Measurements from ENCODE around the gene C2orf76.
A peak's percentile ranks its signal among the peaks of the same experiment; 100 is the strongest.
"Not testable (repeated sequence)": the region's sequence is repeated elsewhere in the genome, so short reads cannot be mapped to it uniquely, and the experiment has no call there.

Gene C2orf76

GRCh38 chr2:119366649-119367471 lies at the start of gene C2orf76, which contains the start of gene DBI:
Gene C2orf76, minus strand, starts transcription at chr2:119366834. Its CDS starts 26,875 bp downstream, at chr2:119339959.
Gene DBI, plus strand, starts transcription at chr2:119366977. Its CDS starts 75 bp downstream, at chr2:119367052.
- H3K27me3 ChIP-seq (ENCODE audit: insufficient read depth, insufficient read length), result no peaks in the 10 kb centered on the region
- no peak for TF ChIP-seq YY1 (IDR thresholded peaks at IDR 0.05; ENCODE audit: insufficient read depth, insufficient read length)
- no peak for TF ChIP-seq ZNF274 (IDR thresholded peaks at IDR 0.05; ENCODE audit: low read depth, low read length)
- no peak for TF ChIP-seq SUZ12 (IDR thresholded peaks at IDR 0.05; ENCODE audit: extremely low read depth, insufficient read depth, insufficient read length)
- H3K9ac ChIP-seq (ENCODE audit: insufficient read length, low read depth), result peak within 1 kb of the TSS; percentile 99
- peak within 1 kb of the TSS; percentile 94 for H3K4me3 ChIP-seq (ENCODE audit: insufficient read length, low read depth)
- H3K4me1 ChIP-seq (ENCODE audit: insufficient read depth, insufficient read length), result peaks cover 3% of the 10 kb centered on the region
- H3K36me3 ChIP-seq (ENCODE audit: insufficient read depth, insufficient read length, low read length), result peaks cover 38% of the 10 kb centered on the region
- no peaks in the 10 kb centered on the region for H3K9me3 ChIP-seq (ENCODE audit: insufficient read depth, low read length)
- peak; percentile 95 for DNase-seq (ENCODE audit: low read depth, low spot score)

GRCh38 chr2:119415630-119416029 lies 49.0 kb upstream of the C2orf76 start:
- DNase-seq (ENCODE audit: low read depth, low spot score), result no peak
- Histone ChIP-seq H3K9ac (ENCODE audit: insufficient read length, low read depth) (no peak overlapping the region), H3K4me3 (ENCODE audit: insufficient read length, low read depth) (no peak overlapping the region), H3K4me1 (ENCODE audit: insufficient read depth, insufficient read length) (no peaks in the 10 kb centered on the region), H3K36me3 (ENCODE audit: insufficient read depth, insufficient read length, low read length) (no peaks in the 10 kb centered on the region), H3K27me3 (ENCODE audit: insufficient read depth, insufficient read length) (no peaks in the 10 kb centered on the region), H3K9me3 (ENCODE audit: insufficient read depth, low read length) (peaks cover 18% of the 10 kb centered on the region; the same call in 1 of the 2 replicates)
- TF ChIP-seq YY1 (IDR thresholded peaks at IDR 0.05; ENCODE audit: insufficient read depth, insufficient read length) (no peak), ZNF274 (IDR thresholded peaks at IDR 0.05; ENCODE audit: low read depth, low read length) (no peak), SUZ12 (IDR thresholded peaks at IDR 0.05; ENCODE audit: extremely low read depth, insufficient read depth, insufficient read length) (no peak)

- H3K27me3 ChIP-seq (ENCODE audit: insufficient read depth, insufficient read length), result no peaks in the 10 kb centered on the region
- H3K9ac ChIP-seq (ENCODE audit: insufficient read length, low read depth), result no peak overlapping the region
- TF ChIP-seq SUZ12 (IDR thresholded peaks at IDR 0.05; ENCODE audit: extremely low read depth, insufficient read depth, insufficient read length), result no peak
- 0 out of 2 replicates have a peak, but pooled peaks cover 12% of the 10 kb centered on the region for H3K9me3 ChIP-seq (ENCODE audit: insufficient read depth, low read length)
- no peaks in the 10 kb centered on the region for H3K36me3 ChIP-seq (ENCODE audit: insufficient read depth, insufficient read length, low read length)
- DNase-seq (ENCODE audit: low read depth, low spot score), result no peak
- H3K4me1 ChIP-seq (ENCODE audit: insufficient read depth, insufficient read length), result no peaks in the 10 kb centered on the region
- no peak overlapping the region for H3K4me3 ChIP-seq (ENCODE audit: insufficient read length, low read depth)
Measured at GRCh38 chr2:119414894-119415293, 48.3 kb upstream of the C2orf76 start.

- Histone ChIP-seq H3K27me3 (ENCODE audit: insufficient read depth, insufficient read length) (no peaks in the 10 kb centered on the region), H3K36me3 (ENCODE audit: insufficient read depth, insufficient read length, low read length) (no peaks in the 10 kb centered on the region), H3K4me1 (ENCODE audit: insufficient read depth, insufficient read length) (no peaks in the 10 kb centered on the region), H3K9me3 (ENCODE audit: insufficient read depth, low read length) (0 out of 2 replicates have a peak, but pooled peaks cover 4% of the 10 kb centered on the region), H3K9ac (ENCODE audit: insufficient read length, low read depth) (no peak overlapping the region), H3K4me3 (ENCODE audit: insufficient read length, low read depth) (no peak overlapping the region)
- TF ChIP-seq SUZ12 (IDR thresholded peaks at IDR 0.05; ENCODE audit: extremely low read depth, insufficient read depth, insufficient read length), result no peak
- no peak for TF ChIP-seq YY1 (IDR thresholded peaks at IDR 0.05; ENCODE audit: insufficient read depth, insufficient read length)
- TF ChIP-seq ZNF274 (IDR thresholded peaks at IDR 0.05; ENCODE audit: low read depth, low read length), result no peak
- DNase-seq (ENCODE audit: low read depth, low spot score), result no peak
Measured at GRCh38 chr2:119409506-119409905, 42.9 kb upstream of the C2orf76 start.

- H3K9me3 ChIP-seq (ENCODE audit: insufficient read depth, low read length), result no peaks in the 10 kb centered on the region
- TF ChIP-seq SUZ12 (IDR thresholded peaks at IDR 0.05; ENCODE audit: extremely low read depth, insufficient read depth, insufficient read length), result no peak
- TF ChIP-seq YY1 (IDR thresholded peaks at IDR 0.05; ENCODE audit: insufficient read depth, insufficient read length), result no peak
- no peak overlapping the region for H3K9ac ChIP-seq (ENCODE audit: insufficient read length, low read depth)
- DNase-seq (ENCODE audit: low read depth, low spot score), result no peak
- H3K36me3 ChIP-seq (ENCODE audit: insufficient read depth, insufficient read length, low read length), result no peaks in the 10 kb centered on the region
- no peak overlapping the region for H3K4me3 ChIP-seq (ENCODE audit: insufficient read length, low read depth)
- H3K27me3 ChIP-seq (ENCODE audit: insufficient read depth, insufficient read length), result no peaks in the 10 kb centered on the region
- H3K4me1 ChIP-seq (ENCODE audit: insufficient read depth, insufficient read length), result no peaks in the 10 kb centered on the region
Measured at GRCh38 chr2:119408221-119408619, 41.6 kb upstream of the C2orf76 start.

- no peaks in the 10 kb centered on the region for H3K4me1 ChIP-seq (ENCODE audit: insufficient read depth, insufficient read length)
- H3K9me3 ChIP-seq (ENCODE audit: insufficient read depth, low read length), result no peaks in the 10 kb centered on the region
- H3K27me3 ChIP-seq (ENCODE audit: insufficient read depth, insufficient read length), result no peaks in the 10 kb centered on the region
- no peaks in the 10 kb centered on the region for H3K36me3 ChIP-seq (ENCODE audit: insufficient read depth, insufficient read length, low read length)
- no peak overlapping the region for H3K4me3 ChIP-seq (ENCODE audit: insufficient read length, low read depth)
- no peak overlapping the region for H3K9ac ChIP-seq (ENCODE audit: insufficient read length, low read depth)
- DNase-seq (ENCODE audit: low read depth, low spot score), result peak; percentile 51
- no peak for TF ChIP-seq SUZ12 (IDR thresholded peaks at IDR 0.05; ENCODE audit: extremely low read depth, insufficient read depth, insufficient read length)
- no peak for TF ChIP-seq YY1 (IDR thresholded peaks at IDR 0.05; ENCODE audit: insufficient read depth, insufficient read length)
- no peak for TF ChIP-seq ZNF274 (IDR thresholded peaks at IDR 0.05; ENCODE audit: low read depth, low read length)
Measured at GRCh38 chr2:119407430-119408220, 41.0 kb upstream of the C2orf76 start.

GRCh38 chr2:119405151-119405550 lies 38.5 kb upstream of the C2orf76 start:
- H3K36me3 ChIP-seq (ENCODE audit: insufficient read depth, insufficient read length, low read length), result no peaks in the 10 kb centered on the region
- no peak for DNase-seq (ENCODE audit: low read depth, low spot score)
- no peak overlapping the region for H3K4me3 ChIP-seq (ENCODE audit: insufficient read length, low read depth)
- TF ChIP-seq ZNF274 (IDR thresholded peaks at IDR 0.05; ENCODE audit: low read depth, low read length) (no peak), YY1 (IDR thresholded peaks at IDR 0.05; ENCODE audit: insufficient read depth, insufficient read length) (no peak), SUZ12 (IDR thresholded peaks at IDR 0.05; ENCODE audit: extremely low read depth, insufficient read depth, insufficient read length) (no peak)
- H3K4me1 ChIP-seq (ENCODE audit: insufficient read depth, insufficient read length), result no peaks in the 10 kb centered on the region
- no peaks in the 10 kb centered on the region for H3K27me3 ChIP-seq (ENCODE audit: insufficient read depth, insufficient read length)
- no peak overlapping the region for H3K9ac ChIP-seq (ENCODE audit: insufficient read length, low read depth)
- H3K9me3 ChIP-seq (ENCODE audit: insufficient read depth, low read length), result no peaks in the 10 kb centered on the region

GRCh38 chr2:119403618-119404017 lies 37.0 kb upstream of the C2orf76 start:
- not testable (repeated sequence) for H3K27me3 ChIP-seq (ENCODE audit: insufficient read depth, insufficient read length); DNase-seq (ENCODE audit: low read depth, low spot score); H3K4me1 ChIP-seq (ENCODE audit: insufficient read depth, insufficient read length); H3K36me3 ChIP-seq (ENCODE audit: insufficient read depth, insufficient read length, low read length); H3K9ac ChIP-seq (ENCODE audit: insufficient read length, low read depth); H3K9me3 ChIP-seq (ENCODE audit: insufficient read depth, low read length); H3K4me3 ChIP-seq (ENCODE audit: insufficient read length, low read depth)
